ENCODE measurements around the gene NEMP1. TPM values are rescaled to one million over a fixed set of nuclear protein-coding genes. Genes with fewer than 3 reads are reported as not detected.
"Not testable (repeated sequence)": the region's sequence is repeated elsewhere in the genome, so short reads cannot be mapped to it uniquely, and the experiment has no call there.

The NEMP1 gene
- total and polyA plus RNA-seq, 2 donors (not counting 1 experiment from before 2014, with no cell fraction given): 8.4 to 11.1 TPM

DNA sequence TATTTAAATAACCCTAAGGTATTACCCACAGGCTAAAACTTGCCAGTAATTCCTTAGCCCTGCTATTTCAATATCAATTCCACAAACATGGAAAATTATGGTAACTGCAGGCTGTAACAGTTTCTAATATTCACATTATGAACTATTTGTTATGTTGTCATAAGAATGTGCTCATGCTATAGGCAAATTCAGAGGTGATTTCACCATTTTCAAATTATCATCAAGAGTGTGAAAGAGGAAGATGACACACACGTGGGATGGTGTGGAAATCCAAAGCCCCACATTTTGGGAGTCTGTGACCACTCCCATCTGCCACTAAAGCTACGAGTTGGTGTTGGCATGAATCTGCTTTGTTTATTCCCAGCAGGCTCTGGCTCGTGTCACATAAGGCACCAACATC is 22.8 kb downstream of the NEMP1 start:
- TF ChIP-seq, protein P1, sequence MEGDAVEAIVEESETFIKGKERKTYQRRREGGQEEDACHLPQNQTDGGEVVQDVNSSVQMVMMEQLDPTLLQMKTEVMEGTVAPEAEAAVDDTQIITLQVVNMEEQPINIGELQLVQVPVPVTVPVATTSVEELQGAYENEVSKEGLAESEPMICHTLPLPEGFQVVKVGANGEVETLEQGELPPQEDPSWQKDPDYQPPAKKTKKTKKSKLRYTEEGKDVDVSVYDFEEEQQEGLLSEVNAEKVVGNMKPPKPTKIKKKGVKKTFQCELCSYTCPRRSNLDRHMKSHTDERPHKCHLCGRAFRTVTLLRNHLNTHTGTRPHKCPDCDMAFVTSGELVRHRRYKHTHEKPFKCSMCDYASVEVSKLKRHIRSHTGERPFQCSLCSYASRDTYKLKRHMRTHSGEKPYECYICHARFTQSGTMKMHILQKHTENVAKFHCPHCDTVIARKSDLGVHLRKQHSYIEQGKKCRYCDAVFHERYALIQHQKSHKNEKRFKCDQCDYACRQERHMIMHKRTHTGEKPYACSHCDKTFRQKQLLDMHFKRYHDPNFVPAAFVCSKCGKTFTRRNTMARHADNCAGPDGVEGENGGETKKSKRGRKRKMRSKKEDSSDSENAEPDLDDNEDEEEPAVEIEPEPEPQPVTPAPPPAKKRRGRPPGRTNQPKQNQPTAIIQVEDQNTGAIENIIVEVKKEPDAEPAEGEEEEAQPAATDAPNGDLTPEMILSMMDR (conservative IDR thresholded peaks at IDR 0.05 in 1 of 2, IDR thresholded peaks at IDR 0.05 in 1 of 2; ENCODE audit: low read depth in 1 of 2, low read length in 2 of 2): no peak
- no peak for TF ChIP-seq EZH2 (IDR thresholded peaks at IDR 0.05; ENCODE audit: low read length, missing control alignments)
- H3K36me3 ChIP-seq (ENCODE audit: control insufficient read depth, insufficient read depth, low read length): peaks cover 5% of the 10 kb centered on the region
- H2AFZ ChIP-seq (ENCODE audit: low read length): no peak overlapping the region
- no peaks in the 10 kb centered on the region for H4K20me1 ChIP-seq (ENCODE audit: control insufficient read depth, extremely low read depth, insufficient read depth, low read length)
- H3K79me2 ChIP-seq (ENCODE audit: control insufficient read depth, insufficient read depth, low read length): no peaks in the 10 kb centered on the region
- DNase-seq (ENCODE audit: low read depth in 2 of 2): no peak
- no peak overlapping the region for H3K27ac ChIP-seq (ENCODE audit: insufficient read depth, low read length)
- no peak overlapping the region for H3K4me2 ChIP-seq (ENCODE audit: extremely low read depth, insufficient read depth, low read length)
- no peak overlapping the region for H3K9ac ChIP-seq (ENCODE audit: insufficient read depth, low read length)
- H3K4me3 ChIP-seq (replicated peaks in 1 of 4; ENCODE audit: control extremely low read depth in 1 of 4, insufficient read depth in 1 of 4, low read depth in 3 of 4, low read length in 4 of 4): no peak overlapping the region
- H3K4me1 ChIP-seq (ENCODE audit: control insufficient read depth, extremely low read depth, insufficient read depth, low read length): no peaks in the 10 kb centered on the region
- no peaks in the 10 kb centered on the region for H3K9me3 ChIP-seq (ENCODE audit: control insufficient read depth, insufficient read depth, low read depth, low read length)
- no peaks in the 10 kb centered on the region for H3K27me3 ChIP-seq (ENCODE audit: control insufficient read depth, insufficient read depth, low read length)

DNA sequence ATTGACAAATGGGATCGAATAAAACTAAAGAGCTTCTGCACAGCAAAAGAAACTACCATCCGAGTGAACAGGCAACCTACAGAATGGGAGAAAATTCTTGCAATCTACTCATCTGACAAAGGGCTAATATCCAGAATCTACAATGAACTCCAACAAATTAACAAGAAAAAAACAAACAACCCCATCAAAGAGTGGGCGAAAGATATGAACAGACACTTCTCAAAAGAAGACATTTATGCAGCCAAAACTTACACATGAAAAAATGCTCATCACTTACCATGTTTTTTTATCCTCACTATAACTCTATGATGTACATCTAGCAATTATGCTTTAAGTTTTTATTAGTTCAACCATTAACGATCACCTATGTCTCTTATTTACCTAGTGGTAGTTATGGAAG is 24.7 kb downstream of the NEMP1 start:
- H3K4me1 ChIP-seq (ENCODE audit: control insufficient read depth, extremely low read depth, insufficient read depth, low read length); H3K27me3 ChIP-seq (ENCODE audit: control insufficient read depth, insufficient read depth, low read length); H2AFZ ChIP-seq (ENCODE audit: low read length); H3K27ac ChIP-seq (ENCODE audit: insufficient read depth, low read length); H3K79me2 ChIP-seq (ENCODE audit: control insufficient read depth, insufficient read depth, low read length); H3K9ac ChIP-seq (ENCODE audit: insufficient read depth, low read length); H3K9me3 ChIP-seq (ENCODE audit: control insufficient read depth, insufficient read depth, low read depth, low read length); H3K4me3 ChIP-seq (replicated peaks in 1 of 4; ENCODE audit: control extremely low read depth in 1 of 4, insufficient read depth in 1 of 4, low read depth in 3 of 4, low read length in 4 of 4); DNase-seq (ENCODE audit: low read depth in 2 of 2); H4K20me1 ChIP-seq (ENCODE audit: control insufficient read depth, extremely low read depth, insufficient read depth, low read length); H3K36me3 ChIP-seq (ENCODE audit: control insufficient read depth, insufficient read depth, low read length); H3K4me2 ChIP-seq (ENCODE audit: extremely low read depth, insufficient read depth, low read length): not testable (repeated sequence)

DNA sequence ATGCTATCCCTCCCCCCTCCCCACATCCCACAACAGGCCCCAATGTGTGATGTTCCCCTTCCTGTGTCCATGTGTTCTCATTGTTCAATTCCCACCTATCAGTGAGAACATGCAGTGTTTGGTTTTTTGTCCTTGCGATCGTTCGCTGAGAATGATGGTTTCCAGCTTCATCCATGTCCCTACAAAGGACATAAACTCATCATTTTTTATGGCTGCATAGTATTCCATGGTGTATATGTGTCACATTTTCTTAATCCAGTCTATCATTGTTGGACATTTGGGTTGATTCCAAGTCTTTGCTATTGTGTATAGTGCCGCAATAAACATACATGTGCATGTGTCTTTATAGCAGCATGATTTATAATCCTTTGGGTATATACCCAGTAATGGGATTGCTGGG is 25.4 kb downstream of the NEMP1 start:
- not testable (repeated sequence) for DNase-seq (ENCODE audit: low read depth in 2 of 2); H3K9me3 ChIP-seq (ENCODE audit: control insufficient read depth, insufficient read depth, low read depth, low read length); H3K4me3 ChIP-seq (replicated peaks in 1 of 4; ENCODE audit: control extremely low read depth in 1 of 4, insufficient read depth in 1 of 4, low read depth in 3 of 4, low read length in 4 of 4); H3K4me2 ChIP-seq (ENCODE audit: extremely low read depth, insufficient read depth, low read length); H3K79me2 ChIP-seq (ENCODE audit: control insufficient read depth, insufficient read depth, low read length); H3K27me3 ChIP-seq (ENCODE audit: control insufficient read depth, insufficient read depth, low read length); H3K4me1 ChIP-seq (ENCODE audit: control insufficient read depth, extremely low read depth, insufficient read depth, low read length); H3K27ac ChIP-seq (ENCODE audit: insufficient read depth, low read length); H2AFZ ChIP-seq (ENCODE audit: low read length); H3K9ac ChIP-seq (ENCODE audit: insufficient read depth, low read length); H4K20me1 ChIP-seq (ENCODE audit: control insufficient read depth, extremely low read depth, insufficient read depth, low read length); H3K36me3 ChIP-seq (ENCODE audit: control insufficient read depth, insufficient read depth, low read length)

DNA sequence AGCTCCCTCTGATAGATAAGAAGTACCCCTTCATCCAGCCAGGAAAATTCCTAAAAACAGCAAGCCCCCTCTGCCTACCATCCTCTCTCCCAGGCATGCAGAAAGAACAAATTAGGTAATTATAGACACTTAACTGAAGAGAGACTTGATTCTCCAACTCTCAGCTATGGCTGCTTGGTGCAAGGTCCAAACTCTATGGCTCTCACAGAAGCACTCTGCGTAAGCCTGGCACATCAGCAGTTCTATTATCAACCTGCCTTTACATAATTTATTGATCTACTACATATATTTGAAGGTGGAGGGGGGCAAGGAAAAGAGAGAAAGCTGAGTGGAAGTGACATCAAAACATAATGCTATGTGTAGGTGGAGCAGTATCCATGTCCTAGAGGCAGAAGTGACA is 27.6 kb downstream of the NEMP1 start:
- H3K27ac ChIP-seq (ENCODE audit: insufficient read depth, low read length): no peak overlapping the region
- TF ChIP-seq, protein P1 (conservative IDR thresholded peaks at IDR 0.05 in 1 of 2, IDR thresholded peaks at IDR 0.05 in 1 of 2; ENCODE audit: low read depth in 1 of 2, low read length in 2 of 2): no peak
- TF ChIP-seq EZH2 (IDR thresholded peaks at IDR 0.05; ENCODE audit: low read length, missing control alignments): no peak
- H3K4me2 ChIP-seq (ENCODE audit: extremely low read depth, insufficient read depth, low read length): no peak overlapping the region
- no peak overlapping the region for H3K4me3 ChIP-seq (replicated peaks in 1 of 4; ENCODE audit: control extremely low read depth in 1 of 4, insufficient read depth in 1 of 4, low read depth in 3 of 4, low read length in 4 of 4)
- H3K9ac ChIP-seq (ENCODE audit: insufficient read depth, low read length): no peak overlapping the region
- H3K4me1 ChIP-seq (ENCODE audit: control insufficient read depth, extremely low read depth, insufficient read depth, low read length): no peaks in the 10 kb centered on the region
- peaks cover 3% of the 10 kb centered on the region for H3K27me3 ChIP-seq (ENCODE audit: control insufficient read depth, insufficient read depth, low read length)
- H3K9me3 ChIP-seq (ENCODE audit: control insufficient read depth, insufficient read depth, low read depth, low read length): no peaks in the 10 kb centered on the region
- no peak overlapping the region for H2AFZ ChIP-seq (ENCODE audit: low read length)
- no peaks in the 10 kb centered on the region for H4K20me1 ChIP-seq (ENCODE audit: control insufficient read depth, extremely low read depth, insufficient read depth, low read length)
- H3K36me3 ChIP-seq (ENCODE audit: control insufficient read depth, insufficient read depth, low read length): peaks cover under 1% of the 10 kb centered on the region
- DNase-seq (ENCODE audit: low read depth in 2 of 2): no peak
- no peaks in the 10 kb centered on the region for H3K79me2 ChIP-seq (ENCODE audit: control insufficient read depth, insufficient read depth, low read length)

Data from fibroblast of lung (primary cell).